K562 (cell line): Measurements from ENCODE around the gene C19orf85. TPM values are rescaled to one million over a fixed set of nuclear protein-coding genes. Genes with fewer than 3 reads are reported as not detected.
A peak's percentile ranks its signal among the peaks of the same experiment; 100 is the strongest.

ENCODE experiments used
- CBFA2T2 ChIP-seq: fragments of 450-650 bp; conservative IDR thresholded peaks from 2 replicates; pipeline ENCODE4 v1.6.1; 2017; ENCODE audit warnings: mild to moderate bottlenecking
- DACH1 ChIP-seq: fragments of 450-650 bp; IDR thresholded peaks from 2 replicates; pipeline ENCODE4 v1.6.1; 2018; ENCODE audit not compliant: partially characterized antibody
- EP300 ChIP-seq: IDR thresholded peaks from 2 replicates; pipeline ENCODE4 v1.6.1; 2012; ENCODE audit warnings: low read length, improper control_type of control experiment
- ERF ChIP-seq: fragments of 450-650 bp; formaldehyde crosslinking; IDR thresholded peaks from 2 replicates; pipeline ENCODE4 v1.4.0; 2020; ENCODE audit warnings: mild to moderate bottlenecking, mixed read lengths
- FOXJ3 ChIP-seq: sonication (generic); formaldehyde crosslinking; IDR thresholded peaks from 2 replicates; pipeline ENCODE4 v1.4.0; 2020; ENCODE audit warnings: mild to moderate bottlenecking, missing genetic modification reagents
- HDAC1 ChIP-seq, 2 experiments: fragments of 450-650 bp; IDR thresholded peaks; 2 replicates each; pipeline ENCODE4 v1.6.1; 2016 to 2017; ENCODE audit warnings: inconsistent platforms in 1 of 2, mild to moderate bottlenecking in 1 of 2, moderate library complexity in 1 of 2
- KHSRP ChIP-seq: fragments of 450-650 bp; IDR thresholded peaks from 2 replicates; pipeline ENCODE4 v1.6.1; 2017
- MED1 ChIP-seq: sonication (generic); formaldehyde crosslinking; IDR thresholded peaks from 2 replicates; pipeline ENCODE4 v1.8.1; 2023; ENCODE audit warnings: missing genetic modification reagents, borderline replicate concordance
- NR2C2 ChIP-seq, 2 experiments: fragments of 200-800 bp in 1 of 2; sonication (Bioruptor generic) in 1 of 2; sonication (generic) in 1 of 2; formaldehyde crosslinking in 1 of 2; IDR thresholded peaks; 2 replicates each; pipeline versions ENCODE4 v1.6.1 to v1.8.0; 2016 to 2022; ENCODE audit warnings: mild to moderate bottlenecking in 1 of 2, missing compliant biosample characterization in 1 of 2, missing genetic modification characterization in 1 of 2, missing genetic modification reagents in 1 of 2
- OTX1 ChIP-seq: fragments of 450-650 bp; formaldehyde crosslinking; IDR thresholded peaks from 2 replicates; pipeline ENCODE4 v1.4.0; 2022; ENCODE audit warnings: mild to moderate bottlenecking
- TBL1XR1 ChIP-seq, 2 experiments: IDR thresholded peaks; 2 replicates each; pipeline ENCODE4 v1.6.1; 2012; ENCODE audit warnings: improper control_type of control experiment in 2 of 2, low read length in 2 of 2, mild to moderate bottlenecking in 1 of 2
- ZFP30 ChIP-seq: fragments of 250-450 bp; sonication (Bioruptor Pico); IDR thresholded peaks from 2 replicates; pipeline ENCODE4 v1.8.0; 2022; ENCODE audit warnings: moderate library complexity, mild to moderate bottlenecking, inconsistent platforms, borderline replicate concordance
- ZNF707 ChIP-seq: fragments of 250-450 bp; sonication (Bioruptor Pico); conservative IDR thresholded peaks from 2 replicates; pipeline ENCODE4 v1.8.0; 2022; ENCODE audit warnings: inconsistent platforms, mild to moderate bottlenecking, moderate library complexity
- polyA plus RNA-seq, 8 experiments: library from polyadenylated mRNA; depleted of rRNA in 4 of 8; stranded (reverse) in 5 of 8; unstranded in 3 of 8; fragments of >200 nt; fragmentation: Nextera tagmentation in 2 of 8; fragmentation: Illumina TruSeq in 1 of 8; extraction: Ambion mirVana in 2 of 8; extraction: Trizol in 1 of 8; gene quantifications; 2 replicates each; pipeline versions ENCODE4 v1.2.1 to v1.2.3, GENCODE V29; 2011 to 2014; ENCODE audit warnings: inconsistent platforms in 1 of 8, missing spikeins in 1 of 8
- total RNA-seq, 7 experiments: library from RNA; depleted of rRNA in 6 of 7; stranded (reverse); fragments of >200 nt in 6 of 7; fragmentation: Illumina TruSeq in 2 of 7; extraction: Trizol in 2 of 7; gene quantifications; 2 replicates each; pipeline versions ENCODE4 v1.2.1 to v1.2.3, GENCODE V29; 2011 to 2021; ENCODE audit warnings: low replicate concordance in 1 of 7
- TF ChIP-seq, protein P1 (sequence below): sonication (generic); formaldehyde crosslinking; IDR thresholded peaks from 2 replicates; pipeline ENCODE4 v1.8.1; 2023; ENCODE audit warnings: mild to moderate bottlenecking, missing genetic modification reagents
- TF ChIP-seq, protein P2 (sequence below): fragments of 250-450 bp; sonication (Bioruptor Pico); IDR thresholded peaks from 2 replicates; pipeline ENCODE4 v1.5.1; 2021; ENCODE audit warnings: mild to moderate bottlenecking
- TF ChIP-seq, protein P3 (sequence below), 2 experiments: fragments of 250-450 bp in 1 of 2; fragments of 450-650 bp in 1 of 2; sonication (Bioruptor Pico) in 1 of 2; IDR thresholded peaks; 2 replicates each; pipeline versions ENCODE4 v1.6.1 to v1.8.0; 2016 to 2021; ENCODE audit warnings: mild to moderate bottlenecking in 2 of 2, moderate library complexity in 2 of 2, missing compliant biosample characterization in 1 of 2, missing genetic modification characterization in 1 of 2
- TF ChIP-seq, protein P4 (sequence below): fragments of 450-650 bp; IDR thresholded peaks from 2 replicates; pipeline ENCODE4 v1.7.0; 2016; ENCODE audit warnings: borderline replicate concordance
- TF ChIP-seq, protein P5 (sequence below): IDR thresholded peaks from 2 replicates; pipeline ENCODE4 v1.6.1; 2014; ENCODE audit warnings: antibody characterized with exemption
- TF ChIP-seq, protein P6 (sequence below): fragments of 450-650 bp; formaldehyde crosslinking; IDR thresholded peaks from 2 replicates; pipeline ENCODE4 v1.4.0; 2020; ENCODE audit warnings: mild to moderate bottlenecking, moderate library complexity

Gene C19orf85
- total and polyA plus RNA-seq, 9 of the 15 experiments (the other 6 are each of a cell fraction or from before 2014, with no cell fraction given): not detected

DNA sequence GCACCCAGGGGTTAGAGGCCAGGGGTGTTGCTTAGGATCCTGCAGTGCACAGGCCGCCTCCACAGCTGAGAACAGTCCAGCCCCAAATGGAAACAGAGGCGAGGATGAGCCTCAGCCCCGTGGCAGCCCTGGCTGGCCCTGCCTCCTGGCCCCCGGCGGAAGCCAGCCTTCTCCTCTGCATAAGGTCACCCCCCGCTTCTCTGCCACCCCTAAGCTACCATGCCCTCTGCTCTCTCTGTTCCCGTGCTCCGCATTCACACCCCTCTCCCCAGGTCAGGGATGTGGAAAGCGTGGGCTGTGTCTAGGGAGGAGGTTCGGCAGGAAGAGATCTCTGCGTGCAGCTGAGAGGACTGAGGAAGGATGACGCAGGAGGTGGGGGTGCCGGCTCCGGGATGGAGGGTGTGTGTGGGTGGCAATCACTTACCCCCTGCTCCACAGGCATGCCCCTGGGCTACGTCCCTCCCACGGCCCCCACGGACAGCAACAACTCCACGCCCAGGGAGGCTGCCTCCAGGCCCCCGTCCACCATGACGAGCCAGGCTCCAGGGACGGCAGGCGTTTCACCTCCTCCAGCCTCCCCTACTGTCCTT is 29.7 kb upstream of the C19orf85 start (continued):
- TF ChIP-seq HDAC1 (IDR thresholded peaks at IDR 0.05): peak in 1 of 2 experiments; percentile 27; a peak in 1 of 4 replicates
- no peak for TF ChIP-seq DACH1
- no peak for TF ChIP-seq KHSRP
- no peak for TF ChIP-seq NR2C2 (CRISPR knock-in tag; IDR thresholded peaks at IDR 0.05)
- no peak for TF ChIP-seq NR2C2 (tag; IDR thresholded peaks at IDR 0.05)
- TF ChIP-seq, protein P1, sequence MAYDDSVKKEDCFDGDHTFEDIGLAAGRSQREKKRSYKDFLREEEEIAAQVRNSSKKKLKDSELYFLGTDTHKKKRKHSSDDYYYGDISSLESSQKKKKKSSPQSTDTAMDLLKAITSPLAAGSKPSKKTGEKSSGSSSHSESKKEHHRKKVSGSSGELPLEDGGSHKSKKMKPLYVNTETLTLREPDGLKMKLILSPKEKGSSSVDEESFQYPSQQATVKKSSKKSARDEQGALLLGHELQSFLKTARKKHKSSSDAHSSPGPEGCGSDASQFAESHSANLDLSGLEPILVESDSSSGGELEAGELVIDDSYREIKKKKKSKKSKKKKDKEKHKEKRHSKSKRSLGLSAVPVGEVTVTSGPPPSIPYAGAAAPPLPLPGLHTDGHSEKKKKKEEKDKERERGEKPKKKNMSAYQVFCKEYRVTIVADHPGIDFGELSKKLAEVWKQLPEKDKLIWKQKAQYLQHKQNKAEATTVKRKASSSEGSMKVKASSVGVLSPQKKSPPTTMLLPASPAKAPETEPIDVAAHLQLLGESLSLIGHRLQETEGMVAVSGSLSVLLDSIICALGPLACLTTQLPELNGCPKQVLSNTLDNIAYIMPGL: no peak
- TF ChIP-seq, protein P2, sequence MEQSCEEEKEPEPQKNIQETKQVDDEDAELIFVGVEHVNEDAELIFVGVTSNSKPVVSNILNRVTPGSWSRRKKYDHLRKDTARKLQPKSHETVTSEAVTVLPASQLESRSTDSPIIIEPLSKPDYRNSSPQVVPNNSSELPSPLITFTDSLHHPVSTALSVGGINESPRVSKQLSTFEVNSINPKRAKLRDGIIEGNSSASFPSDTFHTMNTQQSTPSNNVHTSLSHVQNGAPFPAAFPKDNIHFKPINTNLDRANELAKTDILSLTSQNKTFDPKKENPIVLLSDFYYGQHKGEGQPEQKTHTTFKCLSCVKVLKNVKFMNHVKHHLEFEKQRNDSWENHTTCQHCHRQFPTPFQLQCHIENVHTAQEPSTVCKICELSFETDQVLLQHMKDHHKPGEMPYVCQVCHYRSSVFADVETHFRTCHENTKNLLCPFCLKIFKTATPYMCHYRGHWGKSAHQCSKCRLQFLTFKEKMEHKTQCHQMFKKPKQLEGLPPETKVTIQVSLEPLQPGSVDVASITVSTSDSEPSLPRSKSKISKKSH (CRISPR knock-in tag): no peak
- TF ChIP-seq, protein P3, sequence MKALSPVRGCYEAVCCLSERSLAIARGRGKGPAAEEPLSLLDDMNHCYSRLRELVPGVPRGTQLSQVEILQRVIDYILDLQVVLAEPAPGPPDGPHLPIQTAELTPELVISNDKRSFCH (CRISPR knock-in tag; IDR thresholded peaks at IDR 0.05): no peak
- TF ChIP-seq, protein P3 (tag; IDR thresholded peaks at IDR 0.05): 0 out of 2 replicates have a peak, but pooled peaks have one; percentile 37
- TF ChIP-seq, protein P4, sequence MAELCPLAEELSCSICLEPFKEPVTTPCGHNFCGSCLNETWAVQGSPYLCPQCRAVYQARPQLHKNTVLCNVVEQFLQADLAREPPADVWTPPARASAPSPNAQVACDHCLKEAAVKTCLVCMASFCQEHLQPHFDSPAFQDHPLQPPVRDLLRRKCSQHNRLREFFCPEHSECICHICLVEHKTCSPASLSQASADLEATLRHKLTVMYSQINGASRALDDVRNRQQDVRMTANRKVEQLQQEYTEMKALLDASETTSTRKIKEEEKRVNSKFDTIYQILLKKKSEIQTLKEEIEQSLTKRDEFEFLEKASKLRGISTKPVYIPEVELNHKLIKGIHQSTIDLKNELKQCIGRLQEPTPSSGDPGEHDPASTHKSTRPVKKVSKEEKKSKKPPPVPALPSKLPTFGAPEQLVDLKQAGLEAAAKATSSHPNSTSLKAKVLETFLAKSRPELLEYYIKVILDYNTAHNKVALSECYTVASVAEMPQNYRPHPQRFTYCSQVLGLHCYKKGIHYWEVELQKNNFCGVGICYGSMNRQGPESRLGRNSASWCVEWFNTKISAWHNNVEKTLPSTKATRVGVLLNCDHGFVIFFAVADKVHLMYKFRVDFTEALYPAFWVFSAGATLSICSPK: no peak
- no peak for TF ChIP-seq OTX1 (CRISPR knock-in tag)
- no peak for TF ChIP-seq ZNF707 (CRISPR knock-in tag)
- no peak for TF ChIP-seq CBFA2T2
- TF ChIP-seq TBL1XR1 (IDR thresholded peaks at IDR 0.05; ENCODE audit: low read length in 2 of 2): no peak
- TF ChIP-seq, protein P5, sequence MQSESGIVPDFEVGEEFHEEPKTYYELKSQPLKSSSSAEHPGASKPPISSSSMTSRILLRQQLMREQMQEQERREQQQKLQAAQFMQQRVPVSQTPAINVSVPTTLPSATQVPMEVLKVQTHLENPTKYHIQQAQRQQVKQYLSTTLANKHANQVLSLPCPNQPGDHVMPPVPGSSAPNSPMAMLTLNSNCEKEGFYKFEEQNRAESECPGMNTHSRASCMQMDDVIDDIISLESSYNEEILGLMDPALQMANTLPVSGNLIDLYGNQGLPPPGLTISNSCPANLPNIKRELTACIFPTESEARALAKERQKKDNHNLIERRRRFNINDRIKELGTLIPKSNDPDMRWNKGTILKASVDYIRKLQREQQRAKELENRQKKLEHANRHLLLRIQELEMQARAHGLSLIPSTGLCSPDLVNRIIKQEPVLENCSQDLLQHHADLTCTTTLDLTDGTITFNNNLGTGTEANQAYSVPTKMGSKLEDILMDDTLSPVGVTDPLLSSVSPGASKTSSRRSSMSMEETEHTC: no peak
- no peak for TF ChIP-seq ZFP30 (CRISPR knock-in tag)
- TF ChIP-seq EP300: no peak
- no peak for TF ChIP-seq FOXJ3 (CRISPR knock-in tag)
- no peak for TF ChIP-seq MED1 (CRISPR knock-in tag)
- TF ChIP-seq ERF (CRISPR knock-in tag): peak; percentile 67; the same call in 1 of the 2 replicates
- TF ChIP-seq, protein P6, sequence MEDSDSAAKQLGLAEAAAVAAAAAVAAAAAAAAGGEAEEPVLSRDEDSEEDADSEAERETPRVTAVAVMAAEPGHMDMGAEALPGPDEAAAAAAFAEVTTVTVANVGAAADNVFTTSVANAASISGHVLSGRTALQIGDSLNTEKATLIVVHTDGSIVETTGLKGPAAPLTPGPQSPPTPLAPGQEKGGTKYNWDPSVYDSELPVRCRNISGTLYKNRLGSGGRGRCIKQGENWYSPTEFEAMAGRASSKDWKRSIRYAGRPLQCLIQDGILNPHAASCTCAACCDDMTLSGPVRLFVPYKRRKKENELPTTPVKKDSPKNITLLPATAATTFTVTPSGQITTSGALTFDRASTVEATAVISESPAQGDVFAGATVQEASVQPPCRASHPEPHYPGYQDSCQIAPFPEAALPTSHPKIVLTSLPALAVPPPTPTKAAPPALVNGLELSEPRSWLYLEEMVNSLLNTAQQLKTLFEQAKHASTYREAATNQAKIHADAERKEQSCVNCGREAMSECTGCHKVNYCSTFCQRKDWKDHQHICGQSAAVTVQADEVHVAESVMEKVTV (CRISPR knock-in tag): no peak
